ENCODE data around the gene IMMP2L.
"Not testable (repeated sequence)": the region's sequence is repeated elsewhere in the genome, so short reads cannot be mapped to it uniquely, and the experiment has no call there.

IMMP2L gene

DNA sequence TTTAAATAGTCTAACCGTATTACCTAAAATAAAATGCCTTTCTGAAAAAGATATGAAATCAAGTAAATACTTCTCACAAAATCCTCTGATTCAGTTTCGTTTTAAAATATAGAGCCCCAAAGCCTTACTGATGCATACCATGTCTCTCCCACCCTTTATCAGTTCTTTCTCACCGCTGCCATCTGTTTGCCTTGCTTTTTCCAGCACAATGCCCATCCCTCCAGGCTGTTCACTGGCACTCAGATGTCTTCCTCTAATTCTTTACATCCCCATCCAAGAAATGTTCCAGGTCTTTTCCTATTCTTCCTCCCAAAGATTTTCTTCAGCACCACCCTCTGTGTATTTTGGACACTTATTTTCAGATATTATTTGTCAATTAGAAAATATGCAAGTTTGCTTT is 587.9 kb downstream of the IMMP2L start:
- no peak for FAIRE-seq

DNA sequence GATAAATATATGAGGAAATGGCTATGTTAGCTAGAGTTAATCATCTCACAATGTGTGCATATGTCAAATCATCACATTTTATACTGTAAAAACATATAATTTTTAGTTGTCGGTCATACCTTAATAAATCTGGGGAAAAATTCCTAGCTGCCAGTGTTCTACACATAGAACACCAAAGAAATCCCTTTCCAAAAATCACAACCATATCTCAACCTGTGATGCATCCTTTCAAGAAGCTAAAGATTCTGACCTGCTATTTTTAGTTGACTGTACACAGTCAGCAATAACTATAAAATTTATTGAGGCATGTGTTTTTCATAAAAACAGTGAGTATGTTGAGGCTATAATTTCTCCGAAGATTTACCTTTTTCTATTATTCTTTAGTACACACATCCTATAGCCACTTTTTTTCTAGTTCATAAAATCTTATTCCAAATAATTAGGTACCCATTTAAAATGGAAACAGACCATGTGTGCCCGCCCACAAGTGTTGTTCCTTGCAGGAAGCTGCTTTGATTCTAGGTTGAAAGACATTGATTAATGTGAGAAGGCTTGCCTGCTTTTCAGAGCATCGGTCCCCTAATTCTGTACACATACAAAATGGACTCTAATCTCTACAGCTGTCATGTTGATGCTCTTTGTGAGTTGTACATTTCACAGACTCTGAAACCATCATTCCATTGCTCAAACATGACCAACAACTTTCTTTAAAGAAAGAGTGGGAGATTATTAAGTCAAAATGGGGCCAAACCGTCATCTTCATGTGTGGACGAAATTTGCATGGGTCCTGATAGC is 588.9 kb downstream of the IMMP2L start:
- no peak for FAIRE-seq

DNA sequence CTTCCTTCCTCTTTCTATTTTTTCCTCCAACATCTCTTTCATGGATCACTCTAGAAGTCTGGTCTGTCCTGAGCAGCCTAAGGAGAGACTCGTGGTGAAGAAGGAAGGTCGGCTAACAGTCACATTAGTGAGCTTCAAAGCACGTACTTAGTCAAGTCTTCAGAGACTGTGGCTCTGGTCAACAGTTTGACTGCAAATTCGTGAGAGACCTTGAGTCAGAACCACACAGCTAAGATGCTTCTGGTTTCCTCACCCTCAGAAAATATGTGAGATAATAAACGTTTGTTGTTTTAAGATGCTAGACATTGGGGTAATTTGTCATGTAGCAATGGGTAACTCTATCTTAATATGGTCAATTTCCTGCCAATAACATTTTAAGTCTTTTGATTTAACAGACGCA is 597.5 kb downstream of the IMMP2L start:
- FAIRE-seq, result no peak

DNA sequence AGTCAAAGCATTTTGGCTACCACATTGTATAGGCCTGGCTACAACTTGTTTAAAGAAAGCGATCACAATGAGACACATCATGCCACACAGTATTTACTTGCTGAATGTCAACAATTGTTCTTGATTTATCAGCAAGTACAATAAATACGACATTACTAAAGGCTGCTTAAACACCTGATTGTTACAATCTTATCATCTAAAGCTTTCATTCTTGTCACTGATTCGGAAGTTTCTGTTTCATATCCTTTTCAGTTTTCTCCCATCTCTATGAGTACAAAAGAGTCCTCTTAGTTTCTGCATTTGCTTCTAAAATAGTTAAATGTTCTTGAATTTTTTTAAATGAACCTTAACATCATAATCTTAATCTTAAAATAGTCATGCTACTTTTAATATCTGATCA is 599.5 kb downstream of the IMMP2L start:
- FAIRE-seq, result no peak

DNA sequence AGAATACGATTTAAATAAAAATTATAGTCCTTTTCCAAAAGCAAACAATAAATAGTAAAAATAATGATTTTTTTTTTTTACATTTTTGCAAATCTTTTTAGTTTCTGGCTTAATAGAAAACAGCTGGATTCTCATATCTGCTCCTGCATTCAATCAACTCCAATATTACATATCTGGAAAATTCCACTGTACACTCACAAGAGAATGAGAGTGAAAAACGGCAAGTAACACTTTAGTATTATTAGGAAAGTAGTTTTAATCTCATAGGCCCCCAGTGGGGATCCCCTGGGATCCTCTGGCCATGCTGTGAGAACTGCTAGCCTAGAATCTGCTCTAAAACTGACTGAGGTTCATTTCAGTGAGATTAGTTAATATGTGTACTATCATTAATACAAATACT is 599.9 kb downstream of the IMMP2L start:
- FAIRE-seq, result no peak

DNA sequence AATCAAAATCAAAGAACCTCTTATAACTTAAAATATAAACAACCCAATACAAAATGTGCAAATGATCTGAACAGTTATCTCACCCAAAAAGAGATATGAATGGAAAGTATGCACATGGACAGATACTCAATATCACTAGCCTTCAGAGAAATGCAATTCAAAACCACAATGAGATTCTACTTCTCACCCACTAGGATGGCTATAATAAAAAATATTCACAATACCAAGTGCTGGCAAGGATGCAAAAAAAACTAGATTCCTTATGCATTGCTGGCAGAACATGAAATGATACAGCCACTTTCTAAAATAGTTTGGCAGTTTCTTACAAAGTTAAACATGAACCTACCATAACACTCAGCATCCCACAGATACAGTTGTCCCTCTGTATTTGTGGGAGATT is 601.5 kb downstream of the IMMP2L start:
- no peak for FAIRE-seq

DNA sequence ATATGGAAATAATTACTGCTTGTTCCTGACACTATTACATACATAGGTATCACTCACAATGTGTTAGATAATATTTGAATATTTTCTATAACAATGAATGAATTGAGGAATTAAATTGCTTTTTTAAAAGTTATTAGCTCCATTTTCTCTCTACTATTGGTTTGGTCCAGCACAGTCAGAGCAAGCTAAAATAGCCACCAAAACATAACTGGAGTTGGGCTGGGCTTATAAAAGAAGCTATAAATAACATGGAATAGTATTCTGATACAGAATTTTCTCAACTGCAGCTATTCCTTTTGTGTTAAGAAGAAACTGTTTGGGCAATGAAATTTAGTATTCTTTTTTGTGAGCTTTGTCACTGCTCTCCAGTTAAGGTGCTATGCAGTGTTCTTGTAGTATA is 614.0 kb downstream of the IMMP2L start:
- no peak for FAIRE-seq

DNA sequence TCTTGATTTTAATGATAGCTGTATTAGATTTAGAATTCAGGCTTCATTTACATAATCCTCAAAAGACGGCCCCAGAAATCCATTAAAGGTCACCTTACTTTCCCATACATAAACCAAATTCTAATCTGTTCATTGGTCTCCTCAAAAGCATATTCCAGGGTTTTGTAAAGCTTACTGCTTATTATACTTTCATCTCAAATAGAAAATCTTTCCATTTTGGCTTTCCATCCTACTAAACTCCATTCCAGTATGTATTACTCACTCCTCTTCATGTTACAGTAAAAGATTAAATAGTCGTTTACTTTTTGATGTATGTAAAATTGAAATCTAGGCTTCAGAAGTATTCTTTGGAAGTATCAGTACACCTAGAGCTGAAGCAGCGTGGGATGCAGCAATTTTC is 614.9 kb downstream of the IMMP2L start:
- FAIRE-seq, result no peak

DNA sequence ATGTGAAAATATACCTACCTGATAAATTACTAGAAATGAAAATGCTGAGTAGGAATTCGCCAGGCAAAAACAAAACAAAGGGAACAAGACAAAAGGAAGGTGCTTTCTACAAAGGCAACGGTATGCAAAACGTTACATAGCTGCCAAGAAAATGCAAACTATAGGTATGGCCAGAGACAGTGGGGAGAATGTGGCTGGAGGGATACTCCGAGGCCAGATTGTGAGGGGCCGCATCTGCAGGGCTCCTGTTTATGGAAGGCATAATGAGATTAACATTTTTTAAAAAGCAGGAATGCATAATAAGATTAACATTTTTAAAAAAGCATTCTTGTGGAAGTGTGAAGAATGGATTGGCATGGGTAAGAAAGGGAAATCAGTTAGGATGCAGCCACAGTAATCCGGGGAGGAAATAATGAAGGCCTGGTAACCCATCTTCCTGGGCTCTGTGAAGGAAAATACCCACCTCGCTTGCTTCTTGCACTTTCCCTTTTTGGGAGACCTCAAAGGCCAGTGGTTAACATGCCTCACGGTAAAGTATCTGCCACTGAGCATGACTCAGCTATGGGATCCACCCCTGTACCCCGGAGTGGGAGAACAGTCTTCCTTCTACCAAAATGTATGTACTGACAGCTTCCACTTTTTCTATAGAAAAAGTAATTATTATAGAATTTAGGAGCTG is 617.2 kb downstream of the IMMP2L start:
- no peak for FAIRE-seq

DNA sequence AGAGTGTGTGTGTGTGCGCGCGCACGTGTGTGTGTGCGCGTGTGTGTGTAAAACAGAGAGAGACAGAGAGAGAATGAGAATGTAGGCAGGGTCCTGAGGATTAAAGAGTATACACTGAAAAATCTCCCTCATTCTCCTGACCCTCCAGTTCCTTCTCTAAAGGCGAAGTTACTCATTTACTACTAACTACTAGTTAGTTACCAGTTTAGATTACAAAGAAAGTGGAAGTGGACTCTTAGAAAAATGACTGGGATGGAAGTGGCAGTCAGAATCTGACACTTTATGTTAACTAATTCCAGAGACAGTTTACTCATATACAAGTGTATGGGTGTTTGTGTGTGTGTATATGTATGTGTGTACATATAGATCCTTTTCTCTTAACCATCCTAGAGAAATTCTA is 617.8 kb downstream of the IMMP2L start:
- FAIRE-seq, result no peak

DNA sequence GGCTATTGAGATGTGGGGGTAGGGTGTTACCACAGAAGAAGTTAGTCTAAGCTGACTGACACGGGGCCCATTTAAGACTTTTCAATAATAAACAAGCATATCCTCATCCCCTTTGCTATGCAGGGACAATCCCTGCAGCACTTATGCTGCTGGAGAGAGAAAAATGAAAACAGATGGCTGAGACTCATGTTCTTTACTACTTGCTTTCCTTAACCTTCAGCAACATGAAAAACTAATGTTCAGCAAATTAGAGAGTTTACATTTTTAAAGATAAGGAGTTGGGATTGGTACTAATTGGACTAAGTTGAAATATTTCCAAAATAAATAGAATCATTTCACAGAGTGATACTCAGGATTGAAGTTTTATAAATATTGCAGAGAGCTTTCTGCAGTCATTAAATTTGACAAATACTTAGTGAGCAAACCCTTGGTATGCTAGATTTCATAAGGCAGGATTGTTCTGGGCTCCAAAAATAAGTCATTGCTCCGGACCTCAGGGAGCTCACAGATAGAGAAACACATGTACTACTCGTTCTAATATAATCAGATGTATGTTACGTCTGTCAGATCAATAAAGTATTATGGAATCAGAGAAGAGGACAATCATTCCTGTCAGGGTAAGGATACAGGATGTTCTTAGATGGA is 618.5 kb downstream of the IMMP2L start:
- FAIRE-seq, result no peak

DNA sequence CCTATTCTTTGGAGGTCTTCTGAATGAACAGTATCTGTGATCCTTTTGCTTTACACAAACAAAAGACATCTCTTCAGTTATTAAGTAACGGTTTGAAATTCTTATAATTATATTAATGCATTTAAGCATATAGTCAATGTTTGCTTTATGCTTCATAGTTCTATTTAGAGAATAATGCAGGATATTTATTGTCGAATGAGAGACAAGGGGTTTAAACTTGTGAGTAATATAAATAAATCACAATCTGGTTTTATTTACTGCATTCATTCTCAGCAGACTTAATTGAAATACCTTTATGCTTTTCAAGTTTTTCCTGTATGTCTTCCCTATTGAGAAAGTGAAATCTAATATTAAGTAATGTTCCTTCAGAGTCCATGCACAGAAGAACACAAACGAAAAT is 620.9 kb downstream of the IMMP2L start:
- FAIRE-seq, result no peak

DNA sequence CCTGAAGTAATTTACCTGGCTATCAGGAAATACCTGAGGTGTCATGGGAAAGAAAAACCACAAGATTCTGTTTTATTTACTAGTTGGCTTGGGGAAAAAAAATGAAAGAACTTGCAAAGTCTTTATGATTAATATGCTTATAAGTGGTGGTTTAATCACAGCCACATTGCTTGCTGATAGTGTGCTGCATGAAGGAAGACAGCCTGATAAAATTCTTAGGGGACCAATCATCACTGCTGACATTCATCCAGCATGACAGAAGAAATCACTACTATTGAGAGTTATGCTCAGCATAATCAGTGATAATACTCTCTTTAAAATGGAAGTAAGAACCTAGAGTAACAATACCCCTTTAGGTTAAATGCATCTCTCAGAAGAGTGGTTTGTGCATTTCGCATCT is 621.5 kb downstream of the IMMP2L start:
- FAIRE-seq, result no peak

DNA sequence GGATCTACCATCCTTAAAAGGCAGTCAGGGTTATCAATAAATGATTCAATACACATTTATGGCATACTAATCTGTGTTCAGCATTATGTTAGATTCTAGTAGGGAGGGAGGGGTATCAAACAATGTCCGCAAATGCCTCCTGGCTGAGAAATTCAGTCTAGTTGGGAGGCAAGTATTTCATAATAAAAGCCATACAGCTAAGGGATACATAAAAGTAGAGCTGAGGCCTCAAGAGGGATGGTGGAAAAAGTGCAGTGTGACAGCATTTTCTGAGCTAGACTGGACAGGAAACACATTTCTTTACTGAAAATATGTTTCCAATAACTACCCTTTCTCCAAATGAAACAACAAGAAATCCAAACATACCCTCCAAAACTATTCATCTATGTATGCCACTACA is 624.1 kb downstream of the IMMP2L start:
- FAIRE-seq, result no peak

DNA sequence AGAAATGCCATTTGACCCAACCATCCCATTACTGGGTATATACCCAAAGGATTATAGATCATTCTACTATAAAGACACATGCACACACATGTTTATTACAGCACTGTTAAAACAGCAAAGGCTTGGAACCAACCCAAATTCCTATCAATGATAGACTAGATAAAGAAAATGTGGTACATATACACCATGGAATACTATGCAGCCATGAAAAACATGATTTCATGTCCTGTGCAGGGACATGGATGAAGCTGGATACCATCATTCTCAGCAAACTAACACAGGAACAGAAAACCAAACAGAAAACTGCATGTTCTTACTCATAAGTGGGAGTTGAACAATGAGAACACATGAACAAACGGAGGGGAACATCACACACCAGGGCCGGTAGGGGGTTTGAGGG is 625.6 kb downstream of the IMMP2L start:
- FAIRE-seq, result not testable (repeated sequence)

DNA sequence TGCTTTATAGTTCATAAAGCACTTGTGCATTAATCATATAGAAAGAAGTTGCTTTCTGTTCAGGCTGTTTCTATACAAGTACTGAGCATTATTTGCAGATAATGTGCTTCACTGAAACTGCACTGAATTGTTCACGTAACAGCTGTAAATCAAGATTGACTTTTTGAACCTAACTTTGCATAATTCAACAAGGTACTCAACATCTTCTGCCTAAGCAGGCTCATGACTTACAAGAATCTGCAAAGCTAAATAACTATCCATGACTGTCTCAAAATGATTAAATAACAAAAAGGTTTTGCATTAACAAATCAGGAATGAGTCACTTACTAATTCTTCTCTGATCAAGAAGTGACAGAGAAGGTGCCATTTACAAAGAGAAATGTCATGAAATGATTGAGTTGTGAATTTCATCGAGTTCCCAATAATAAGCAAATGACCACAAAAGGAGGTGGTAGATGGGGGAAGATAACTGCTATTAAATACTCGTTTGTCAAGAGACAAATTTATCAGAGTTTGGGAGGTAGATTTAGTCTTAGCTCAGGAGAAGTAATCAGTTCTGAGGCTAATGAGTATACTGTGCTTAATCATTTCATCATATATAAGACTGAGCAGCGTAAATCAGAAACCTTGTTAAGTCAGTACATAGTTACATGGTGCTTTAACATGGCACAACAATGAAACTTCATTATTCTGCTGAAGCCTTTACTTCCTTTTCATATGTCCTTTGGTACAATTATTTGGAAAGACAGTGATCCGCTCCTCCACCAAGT is 632.6 kb downstream of the IMMP2L start:
- no peak for FAIRE-seq

DNA sequence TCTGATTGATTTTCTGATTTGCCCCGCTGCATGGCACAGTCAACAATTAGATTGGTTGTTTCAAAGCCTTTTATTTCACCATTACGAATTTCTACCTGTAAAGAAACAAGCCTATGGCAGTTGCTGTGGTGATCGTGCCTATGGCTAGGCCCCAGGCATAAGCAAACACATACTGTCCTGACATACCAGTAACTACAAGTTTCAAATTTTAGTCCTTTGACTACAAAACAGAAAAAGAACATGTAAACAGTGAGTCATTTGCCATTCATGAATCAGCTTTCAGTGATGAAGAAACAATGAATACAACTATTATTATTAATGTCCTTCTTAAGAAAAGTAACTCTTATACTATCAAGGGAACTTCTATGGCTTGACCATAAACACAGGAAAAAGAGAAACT is 639.4 kb downstream of the IMMP2L start:
- no peak for FAIRE-seq

DNA sequence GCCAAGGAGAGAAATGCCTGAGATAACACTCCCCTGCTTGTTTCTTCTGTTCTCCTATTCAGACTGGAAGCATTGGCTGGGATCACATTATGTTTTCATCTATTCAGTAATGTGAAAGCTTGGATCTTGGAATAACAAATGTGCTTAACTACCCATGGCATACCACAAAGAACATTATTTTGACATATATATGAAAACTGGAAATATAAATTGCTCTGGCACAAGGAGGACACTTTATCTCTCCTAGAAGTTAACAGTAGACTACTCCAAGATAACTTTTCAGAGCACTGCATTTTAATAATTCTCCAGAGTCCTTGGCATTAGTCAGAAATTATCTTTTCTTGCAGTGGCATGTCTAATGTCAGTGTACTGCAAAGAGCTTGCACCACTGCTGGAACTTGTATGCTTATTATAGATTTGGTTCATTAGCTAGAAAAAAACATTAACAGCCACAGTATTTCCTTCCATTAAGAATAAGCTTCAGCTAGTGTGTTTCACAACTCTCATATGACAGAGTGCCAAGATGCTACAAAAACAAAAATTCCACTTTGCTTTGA is 640.6 kb downstream of the IMMP2L start:
- no peak for FAIRE-seq

DNA sequence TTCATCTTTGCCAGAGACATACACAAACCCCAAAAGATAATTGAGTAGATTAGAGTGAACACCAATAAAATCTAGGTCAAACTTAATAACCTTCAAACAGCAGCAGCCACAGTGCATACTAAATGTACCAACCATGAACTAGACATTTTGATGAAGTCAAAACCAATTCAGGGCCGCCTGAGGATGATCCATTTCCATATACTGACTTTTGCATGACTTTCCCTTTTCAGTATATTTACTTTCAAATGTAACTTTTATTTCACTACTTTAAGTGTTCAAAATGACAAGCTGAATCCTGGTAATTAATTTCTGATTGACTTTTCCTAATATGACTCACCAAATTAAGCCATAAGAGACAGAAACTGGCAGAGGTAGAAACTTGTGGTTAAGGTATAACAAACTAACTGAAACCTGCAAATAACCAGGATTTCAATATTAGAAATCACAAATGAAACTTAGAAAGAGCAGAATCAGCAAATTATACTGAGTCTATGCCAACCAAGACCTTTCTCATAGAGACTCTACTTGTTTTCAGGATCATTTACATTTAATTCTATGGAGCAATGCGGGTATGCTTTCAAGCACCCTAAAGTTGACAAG is 643.2 kb downstream of the IMMP2L start:
- no peak for FAIRE-seq

DNA sequence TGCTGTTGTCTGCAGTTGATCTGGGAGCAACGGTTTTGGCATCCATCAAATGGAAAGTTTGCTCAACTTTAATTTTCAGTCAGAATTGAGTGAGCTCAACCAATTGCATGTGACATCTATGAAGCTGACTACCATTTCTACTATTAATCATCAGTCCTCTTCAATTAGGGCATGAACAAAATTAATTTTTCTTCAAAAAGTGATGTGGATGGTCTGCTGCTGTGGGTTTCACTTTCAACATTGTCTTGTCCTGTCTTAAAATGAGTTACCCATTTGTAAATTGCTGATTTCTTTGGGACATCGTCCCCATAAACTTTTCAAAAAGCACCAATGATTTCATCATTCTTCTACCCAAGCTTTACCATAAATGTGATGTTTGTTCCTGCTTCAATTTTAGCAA is 648.0 kb downstream of the IMMP2L start:
- no peak for FAIRE-seq

DNA sequence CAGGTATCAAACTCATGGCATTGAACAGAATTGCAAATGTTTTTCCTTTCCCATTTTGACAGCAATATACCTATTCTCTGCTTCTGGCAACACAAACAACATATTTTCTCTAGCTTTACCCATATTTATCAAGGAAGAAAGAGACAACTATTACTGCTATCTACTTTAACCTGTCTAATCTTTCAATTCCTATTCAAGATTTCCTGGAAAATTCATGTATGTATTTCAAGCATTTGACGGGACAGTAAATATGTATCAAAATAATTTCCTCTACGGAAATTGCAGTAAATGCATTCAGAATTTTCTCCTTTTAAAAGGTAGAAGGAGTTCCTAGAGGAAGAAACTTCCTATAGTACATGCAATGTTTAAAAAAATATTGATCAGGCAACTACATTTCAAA is 650.7 kb downstream of the IMMP2L start:
- no peak for FAIRE-seq

DNA sequence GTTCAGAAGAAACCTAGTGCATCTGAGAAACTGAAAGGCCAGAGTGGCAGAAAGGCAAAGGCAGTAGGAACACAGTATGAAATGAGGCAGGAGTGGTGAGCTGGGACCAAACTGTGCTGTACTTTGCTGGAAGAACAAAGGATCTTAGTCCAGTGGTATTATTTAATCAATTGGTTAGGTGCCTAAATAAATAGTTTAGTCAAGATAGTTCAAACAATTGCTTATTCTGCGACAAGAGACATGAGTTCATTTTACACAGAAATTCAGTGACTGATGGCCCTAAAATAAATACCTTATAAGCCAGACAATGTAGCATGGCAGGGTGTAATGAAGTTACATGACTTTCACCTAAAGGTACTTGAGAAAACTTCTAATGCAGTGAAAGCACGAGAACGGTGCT is 653.2 kb downstream of the IMMP2L start:
- FAIRE-seq, result no peak
